ENCODE data around the gene ABCC9.

- no peak for TF ChIP-seq POLR2A (IDR thresholded peaks at IDR 0.05)
- TF ChIP-seq CTCF (IDR thresholded peaks at IDR 0.05): no peak
Measured at GRCh38 chr12:21843795-21844194, 97.4 kb downstream of the ABCC9 start.
